DND-41 (cell line): ENCODE results near the gene DDX51.

Source experiments
- EZH2 ChIP-seq: IDR thresholded peaks from 3 replicates; pipeline ENCODE4 v1.6.1; 2012; ENCODE audit warnings: borderline replicate concordance, low read depth, mild to moderate bottlenecking, moderate library complexity, low read length, inconsistent platforms; ENCODE audit not compliant: severe bottlenecking
- TF ChIP-seq, protein P1 (sequence below): IDR thresholded peaks from 2 replicates; pipeline ENCODE4 v1.5.1; 2012; ENCODE audit warnings: borderline replicate concordance, low read length, moderate library complexity, mild to moderate bottlenecking; ENCODE audit not compliant: poor library complexity, severe bottlenecking; ENCODE audit errors: extremely low read depth

DNA sequence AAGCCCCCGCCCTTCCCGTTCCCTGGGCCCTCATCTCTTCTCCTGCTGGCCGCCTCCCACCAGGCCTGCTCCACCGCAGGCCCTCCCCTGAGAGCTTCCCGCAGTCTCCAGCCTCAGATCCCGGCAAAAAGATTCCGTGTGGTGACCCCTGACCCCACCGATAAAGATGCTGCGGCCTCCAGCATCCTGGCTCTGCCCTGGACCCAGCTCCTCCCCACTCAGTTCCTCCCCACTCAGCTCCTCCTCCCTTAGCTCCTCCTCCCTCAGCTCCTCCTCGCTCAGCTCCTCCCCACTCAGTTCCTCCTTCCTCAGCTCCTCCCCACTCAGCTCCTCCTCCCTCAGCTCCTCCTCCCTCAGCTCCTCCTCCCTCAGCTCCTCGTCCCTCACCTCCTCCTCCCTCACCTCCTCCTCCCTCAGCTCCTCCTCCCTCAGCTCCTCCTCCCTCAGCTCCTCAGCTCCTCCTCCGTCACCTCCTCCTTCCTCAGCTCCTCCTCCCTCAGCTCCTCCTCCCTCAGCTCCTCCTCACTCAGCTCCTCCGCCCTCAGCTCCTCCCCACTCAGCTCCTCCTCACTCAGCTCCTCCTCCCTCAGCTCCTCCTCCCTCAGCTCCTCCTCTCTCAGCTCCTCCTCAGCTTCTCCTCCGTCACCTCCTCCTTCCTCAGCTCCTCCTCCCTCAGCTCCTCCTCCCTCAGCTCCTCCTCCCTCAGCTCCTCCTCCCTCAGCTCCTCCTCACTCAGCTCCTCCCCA lies 17.1 kb upstream of the DDX51 start:
- TF ChIP-seq, protein P1, sequence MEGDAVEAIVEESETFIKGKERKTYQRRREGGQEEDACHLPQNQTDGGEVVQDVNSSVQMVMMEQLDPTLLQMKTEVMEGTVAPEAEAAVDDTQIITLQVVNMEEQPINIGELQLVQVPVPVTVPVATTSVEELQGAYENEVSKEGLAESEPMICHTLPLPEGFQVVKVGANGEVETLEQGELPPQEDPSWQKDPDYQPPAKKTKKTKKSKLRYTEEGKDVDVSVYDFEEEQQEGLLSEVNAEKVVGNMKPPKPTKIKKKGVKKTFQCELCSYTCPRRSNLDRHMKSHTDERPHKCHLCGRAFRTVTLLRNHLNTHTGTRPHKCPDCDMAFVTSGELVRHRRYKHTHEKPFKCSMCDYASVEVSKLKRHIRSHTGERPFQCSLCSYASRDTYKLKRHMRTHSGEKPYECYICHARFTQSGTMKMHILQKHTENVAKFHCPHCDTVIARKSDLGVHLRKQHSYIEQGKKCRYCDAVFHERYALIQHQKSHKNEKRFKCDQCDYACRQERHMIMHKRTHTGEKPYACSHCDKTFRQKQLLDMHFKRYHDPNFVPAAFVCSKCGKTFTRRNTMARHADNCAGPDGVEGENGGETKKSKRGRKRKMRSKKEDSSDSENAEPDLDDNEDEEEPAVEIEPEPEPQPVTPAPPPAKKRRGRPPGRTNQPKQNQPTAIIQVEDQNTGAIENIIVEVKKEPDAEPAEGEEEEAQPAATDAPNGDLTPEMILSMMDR = no peak
- TF ChIP-seq EZH2 = no peak
